Measurements from ENCODE around the gene CDC34. TPM values are rescaled to one million over a fixed set of nuclear protein-coding genes. Genes with fewer than 3 reads are reported as not detected.

Gene CDC34
- total and polyA plus RNA-seq, 7 donors: 72.6 to 160 (median 107) TPM

GRCh38 chr19:494171-495080 is 37.1 kb upstream of the CDC34 start:
- Histone ChIP-seq H3K4me1 (peaks cover 11% of the 10 kb centered on the region), H3K4me3 (no peak overlapping the region), H3K36me3 (ENCODE audit: insufficient read depth in 1 of 2, low read depth in 1 of 2) (no peaks in the 10 kb centered on the region), H3K27me3 (ENCODE audit: insufficient read depth in 3 of 3, low read length in 2 of 3) (peaks cover 0 to 34% (median 20%) of the 10 kb centered on the region in 3 donors), H3K27ac (no peak overlapping the region), H3K9me3 (no peaks in the 10 kb centered on the region)
- intact Hi-C loops (cut with DNase I): no loop called here
- DNase-seq (peak; percentile 4 to 55), ATAC-seq (no peak)
- 38 to 44% (median 40%) methylated on average over 20 to 22 of the region's 22 CpGs for WGBS, 3 donors
- no peak for TF ChIP-seq CTCF (IDR thresholded peaks at IDR 0.05)

- Histone ChIP-seq H3K4me3 (no peak overlapping the region), H3K9me3 (no peaks in the 10 kb centered on the region), H3K27ac (no peak overlapping the region), H3K4me1 (peaks cover 7% of the 10 kb centered on the region), H3K27me3 (ENCODE audit: insufficient read depth in 3 of 3, low read length in 2 of 3) (peaks cover 0 to 34% (median 20%) of the 10 kb centered on the region in 3 donors), H3K36me3 (ENCODE audit: insufficient read depth in 1 of 2, low read depth in 1 of 2) (no peaks in the 10 kb centered on the region)
- peak; percentile 2 to 44 for DNase-seq
- ATAC-seq: no peak
- intact Hi-C loops (cut with DNase I): no loop called here
- 42 to 47% (median 46%) methylated on average over 10 of the region's 10 CpGs for WGBS, 3 donors
- no peak for TF ChIP-seq CTCF (IDR thresholded peaks at IDR 0.05)
These were observed 36.5 kb upstream of the CDC34 start for GRCh38 chr19:495081-495401.

- peak in 2 of 4 donors; percentile 15 to 20 for ATAC-seq
- Histone ChIP-seq H3K27me3 (ENCODE audit: insufficient read depth in 3 of 3, low read length in 2 of 3) (peaks cover 0 to 34% (median 20%) of the 10 kb centered on the region in 3 donors), H3K4me1 (peaks cover 2% of the 10 kb centered on the region), H3K4me3 (no peak overlapping the region), H3K9me3 (no peaks in the 10 kb centered on the region), H3K27ac (no peak overlapping the region), H3K36me3 (ENCODE audit: insufficient read depth in 1 of 2, low read depth in 1 of 2) (no peaks in the 10 kb centered on the region)
- peak; percentile 61 for TF ChIP-seq CTCF (IDR thresholded peaks at IDR 0.05)
- intact Hi-C loops (cut with DNase I): no loop called here
- peak; percentile 31 to 54 for DNase-seq
- WGBS, 3 donors: 6 to 16% (median 14%) methylated on average over 29 to 32 of the region's 32 CpGs
These were observed 36.0 kb upstream of the CDC34 start for GRCh38 chr19:495402-496111.

- peak; percentile 15 to 45 for DNase-seq
- WGBS, 3 donors: 4 to 12% (median 7%) methylated on average over 31 to 33 of the region's 33 CpGs
- intact Hi-C loops (cut with DNase I): no loop called here
These were observed 35.4 kb upstream of the CDC34 start, which contains the start of gene MADCAM1 for GRCh38 chr19:496112-496665. Gene MADCAM1, plus strand, starts transcription at chr19:496486. Its CDS starts 14 bp downstream, at chr19:496500.

More at GRCh38 chr19:496112-496665, 35.4 kb upstream of the CDC34 start, which contains the start of gene MADCAM1:
- Histone ChIP-seq H3K27ac (no peak within 1 kb of the TSS), H3K27me3 (ENCODE audit: insufficient read depth in 3 of 3, low read length in 2 of 3) (peaks cover 0 to 34% (median 22%) of the 10 kb centered on the region in 3 donors), H3K4me3 (no peak within 1 kb of the TSS), H3K9me3 (no peaks in the 10 kb centered on the region), H3K4me1 (no peaks in the 10 kb centered on the region), H3K36me3 (ENCODE audit: insufficient read depth in 1 of 2, low read depth in 1 of 2) (no peaks in the 10 kb centered on the region)
- TF ChIP-seq CTCF (IDR thresholded peaks at IDR 0.05): no peak
- no peak for ATAC-seq

All from psoas muscle (tissue), 8 donors.